BJ (cell line): ENCODE measurements around the gene ONECUT3. TPM values are rescaled to one million over a fixed set of nuclear protein-coding genes. Genes with fewer than 3 reads are reported as not detected.
A peak's percentile ranks its signal among the peaks of the same experiment; 100 is the strongest.

Source experiments
- CTCF ChIA-PET: fragments of 350-600 bp; formaldehyde crosslinking; extraction: SDS; loops from one replicate; lab custom pipeline; 2021; ENCODE audit warnings: antibody characterized with exemption, inconsistent platforms; lab: Yijun Ruan, JAX
- POLR2A ChIA-PET: fragments of 300-600 bp; sonication (Branson Sonifier 250); formaldehyde crosslinking; extraction: SDS; loops from one replicate; lab custom pipeline; 2021; ENCODE audit warnings: antibody characterized with exemption; lab: Charles Lee
- DNase-seq: peaks from one replicate; pipeline ENCODE4 v3.0.0-alpha.2; 2011; ENCODE audit warnings: low read depth
- H3K27me3 ChIP-seq: 2 replicates; pipeline ENCODE4 v1.6.0; 2011; ENCODE audit warnings: low read length; ENCODE audit not compliant: control insufficient read depth, insufficient read depth
- H3K36me3 ChIP-seq: 2 replicates; pipeline ENCODE4 v1.5.1; 2011; ENCODE audit warnings: low read length; ENCODE audit not compliant: control insufficient read depth, insufficient read depth
- H3K4me3 ChIP-seq: 2 replicates; pipeline ENCODE4 v1.5.1; 2011; ENCODE audit warnings: low read depth, mild to moderate bottlenecking, control low read depth, low read length
- polyA plus RNA-seq: library from polyadenylated mRNA; depleted of rRNA; stranded (reverse); fragments of >200 nt; gene quantifications from 2 replicates; pipeline ENCODE4 v1.2.3, GENCODE V29; 2011
- TF ChIP-seq, protein P1 (sequence below): IDR thresholded peaks from 2 replicates; pipeline ENCODE4 v1.5.1; 2011; ENCODE audit warnings: low read depth, mild to moderate bottlenecking, control low read depth, inconsistent platforms, low read length, moderate library complexity; ENCODE audit not compliant: insufficient read depth

The ONECUT3 gene
- polyA plus RNA-seq, 1 experiment, result not detected

DNA sequence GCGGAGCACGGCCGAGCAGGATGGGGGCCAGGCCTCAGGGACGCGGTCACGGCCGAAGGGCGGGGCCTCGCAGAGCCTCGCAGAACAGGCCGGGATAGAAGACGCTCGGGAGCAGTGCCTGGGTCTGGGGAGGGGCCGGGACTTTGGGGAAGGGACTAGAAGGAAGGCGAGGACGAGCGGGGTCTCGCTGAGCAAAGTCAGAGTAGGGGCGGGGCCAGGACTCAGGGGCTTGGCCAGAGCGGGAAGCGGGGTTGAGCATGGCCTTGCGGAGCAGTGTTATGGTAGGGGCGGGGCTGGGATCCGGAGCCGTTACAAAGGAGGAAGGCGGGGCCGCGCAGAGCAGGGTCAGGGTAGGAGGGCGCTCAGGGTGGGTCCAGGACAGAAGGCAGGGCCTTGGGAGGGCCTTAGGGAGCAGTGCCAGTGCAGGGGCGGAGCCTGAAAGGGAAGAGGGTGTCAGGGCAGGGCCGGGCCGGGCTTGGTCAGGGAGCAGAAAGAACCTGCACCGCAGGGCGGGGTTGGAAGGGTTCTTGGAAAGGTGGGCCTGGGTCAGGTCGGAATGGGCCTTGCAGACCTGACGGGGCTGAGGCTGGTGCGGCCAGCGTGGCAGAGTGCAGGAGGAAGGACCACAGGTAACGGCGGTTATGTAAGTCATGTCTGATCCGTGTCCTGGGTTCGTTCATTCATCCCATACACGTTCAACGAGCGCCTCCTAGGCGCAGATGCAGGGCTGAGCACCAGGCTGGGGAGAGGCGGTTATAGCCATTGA lies 59.3 kb downstream of the ONECUT3 start:
- TF ChIP-seq, protein P1, sequence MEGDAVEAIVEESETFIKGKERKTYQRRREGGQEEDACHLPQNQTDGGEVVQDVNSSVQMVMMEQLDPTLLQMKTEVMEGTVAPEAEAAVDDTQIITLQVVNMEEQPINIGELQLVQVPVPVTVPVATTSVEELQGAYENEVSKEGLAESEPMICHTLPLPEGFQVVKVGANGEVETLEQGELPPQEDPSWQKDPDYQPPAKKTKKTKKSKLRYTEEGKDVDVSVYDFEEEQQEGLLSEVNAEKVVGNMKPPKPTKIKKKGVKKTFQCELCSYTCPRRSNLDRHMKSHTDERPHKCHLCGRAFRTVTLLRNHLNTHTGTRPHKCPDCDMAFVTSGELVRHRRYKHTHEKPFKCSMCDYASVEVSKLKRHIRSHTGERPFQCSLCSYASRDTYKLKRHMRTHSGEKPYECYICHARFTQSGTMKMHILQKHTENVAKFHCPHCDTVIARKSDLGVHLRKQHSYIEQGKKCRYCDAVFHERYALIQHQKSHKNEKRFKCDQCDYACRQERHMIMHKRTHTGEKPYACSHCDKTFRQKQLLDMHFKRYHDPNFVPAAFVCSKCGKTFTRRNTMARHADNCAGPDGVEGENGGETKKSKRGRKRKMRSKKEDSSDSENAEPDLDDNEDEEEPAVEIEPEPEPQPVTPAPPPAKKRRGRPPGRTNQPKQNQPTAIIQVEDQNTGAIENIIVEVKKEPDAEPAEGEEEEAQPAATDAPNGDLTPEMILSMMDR, result peak; percentile 64
- H3K36me3 ChIP-seq, result peaks cover 17% of the 10 kb centered on the region
- DNase-seq, result peak; percentile 75
- CTCF ChIA-PET, result interaction anchor here (0.6 to 3.5 kb wide), 4 partner anchors 13 to 26 kb away, joined by 3 to 18 read pairs (median 9); no protein-coding TSS in a partner anchor
- no peaks in the 10 kb centered on the region for H3K27me3 ChIP-seq
- POLR2A ChIA-PET, result no interaction called here
- H3K4me3 ChIP-seq, result peak overlapping the region; percentile 80

- CTCF ChIA-PET, result interaction anchor here (1.0 to 2.4 kb wide), 5 partner anchors 10 to 33 kb away, joined by 3 to 18 read pairs (median 4); no protein-coding TSS in a partner anchor
- POLR2A ChIA-PET, result no interaction called here
- Histone ChIP-seq H3K36me3 (peaks cover 24% of the 10 kb centered on the region), H3K27me3 (no peaks in the 10 kb centered on the region), H3K4me3 (peak overlapping the region; percentile 80)
- DNase-seq, result no peak
- TF ChIP-seq, protein P1, result no peak
These were observed 60.2 kb downstream of the ONECUT3 start for GRCh38 chr19:1813192-1814182.

- ChIA-PET POLR2A (no interaction called here), CTCF (interaction anchor here (1.0 to 2.4 kb wide), 7 partner anchors 10 to 142 kb away, joined by 3 to 18 read pairs (median 4); no protein-coding TSS in a partner anchor)
- no peak for DNase-seq
- TF ChIP-seq, protein P1, result no peak
- Histone ChIP-seq H3K27me3 (no peaks in the 10 kb centered on the region), H3K4me3 (no peak overlapping the region), H3K36me3 (peaks cover 28% of the 10 kb centered on the region)
These were observed 61.1 kb downstream of the ONECUT3 start for GRCh38 chr19:1814391-1814790.

DNA sequence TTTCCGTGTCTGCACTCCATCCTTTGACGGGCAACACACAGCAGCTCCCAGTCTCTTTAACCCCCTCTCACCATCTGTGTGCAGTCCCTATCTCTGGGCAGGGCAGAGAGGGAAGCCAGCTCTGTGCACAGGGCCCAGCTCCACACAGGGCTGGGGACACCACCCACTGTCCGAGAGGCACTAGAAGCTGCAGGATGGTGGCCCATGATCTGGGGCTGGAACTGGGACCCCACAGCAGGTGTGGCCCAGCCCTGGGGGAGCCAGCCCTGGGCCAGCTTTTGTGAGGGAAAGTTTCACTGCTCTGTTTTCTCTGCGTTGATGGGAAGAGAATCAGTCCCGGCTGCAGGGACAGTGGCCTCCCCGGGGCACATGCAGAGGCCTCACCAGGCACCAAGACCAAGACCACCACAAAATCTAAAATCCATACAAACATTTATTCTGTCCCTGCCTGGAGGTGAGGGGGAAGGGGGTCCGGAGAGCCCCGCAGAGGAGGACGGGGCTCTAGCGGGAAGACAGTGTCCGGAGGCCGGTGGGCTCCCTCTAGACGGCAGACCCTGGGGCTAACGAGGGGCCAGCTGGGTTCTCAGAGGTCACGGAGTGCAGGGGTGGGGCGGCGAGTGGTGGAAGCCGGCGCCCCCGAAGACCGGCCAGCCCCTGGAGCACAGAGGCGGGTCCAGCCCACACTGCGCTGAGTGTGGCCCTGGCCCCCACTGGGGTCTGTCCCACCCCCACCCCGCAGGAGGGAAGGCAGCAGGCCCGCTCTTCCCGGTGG lies 61.7 kb downstream of the ONECUT3 start:
- no peak overlapping the region for H3K4me3 ChIP-seq
- DNase-seq, result no peak
- H3K27me3 ChIP-seq, result no peaks in the 10 kb centered on the region
- TF ChIP-seq, protein P1, result no peak
- peaks cover 35% of the 10 kb centered on the region for H3K36me3 ChIP-seq
- CTCF ChIA-PET, result interaction anchor here (1.0 to 2.4 kb wide), 5 partner anchors 9 to 143 kb away, joined by 3 to 18 read pairs (median 4); no protein-coding TSS in a partner anchor
- POLR2A ChIA-PET, result no interaction called here
